Heart right ventricle (tissue), 16 donors: ENCODE results near the gene TMIGD3. TPM values are rescaled to one million over a fixed set of nuclear protein-coding genes. Genes with fewer than 3 reads are reported as not detected.

Source experiments
- ATAC-seq, 8 donors: fragments of 200-7000 bp; cut with Tn5 transposase; one replicate each; pipeline ENCODE4 v1.9.1; 2020; ENCODE audit warnings: mild to moderate bottlenecking in 8 of 8, moderate library complexity in 8 of 8, moderate number of reproducible peaks in 1 of 8
- DNase-seq, 2 donors: peaks; one replicate each; pipeline ENCODE4 v3.0.0-alpha.2; 2020
- H3K27ac ChIP-seq, 10 donors: fragments of 200-600 bp; sonication (generic) in 2 of 10; one replicate each; pipeline versions ENCODE4 v1.5.0 to v1.8.0; 2020 to 2022; ENCODE audit warnings: mild to moderate bottlenecking in 3 of 10
- H3K27me3 ChIP-seq, 7 donors: fragments of 200-600 bp; one replicate each; pipeline ENCODE4 v1.8.0; 2021 to 2022; ENCODE audit warnings: mild to moderate bottlenecking in 2 of 7
- H3K36me3 ChIP-seq, 9 donors: fragments of 200-600 bp; sonication (generic) in 1 of 9; one replicate each; pipeline versions ENCODE4 v1.5.0 to v1.8.0; 2020 to 2022; ENCODE audit warnings: mild to moderate bottlenecking in 2 of 9
- H3K4me1 ChIP-seq, 9 donors: fragments of 200-600 bp; sonication (generic) in 1 of 9; one replicate each; pipeline versions ENCODE4 v1.5.0 to v1.8.0; 2020 to 2022; ENCODE audit warnings: mild to moderate bottlenecking in 4 of 9
- H3K4me3 ChIP-seq, 10 donors: fragments of 200-600 bp; sonication (generic) in 2 of 10; one replicate each; pipeline versions ENCODE4 v1.5.0 to v1.8.0; 2020 to 2022; ENCODE audit warnings: mild to moderate bottlenecking in 7 of 10, moderate library complexity in 2 of 10
- H3K9me3 ChIP-seq, 11 donors: fragments of 200-600 bp in 10 of 11; sonication (generic) in 2 of 11; one replicate each; pipeline versions ENCODE4 v1.5.0 to v1.8.0; 2013 to 2022; ENCODE audit warnings: mild to moderate bottlenecking in 2 of 11, control low read depth in 1 of 11, moderate library complexity in 1 of 11
- CTCF ChIP-seq, 9 donors: fragments of 200-600 bp; sonication (generic) in 2 of 9; IDR thresholded peaks; one replicate each; pipeline versions ENCODE4 v1.5.0 to v1.8.0; 2021 to 2022; ENCODE audit warnings: antibody characterized with exemption in 9 of 9, mild to moderate bottlenecking in 5 of 9, moderate library complexity in 1 of 9
- WGBS, 2 donors: extraction: QIAGEN DNeasy Blood & Tissue Kit; methylation state at CpG; one replicate each; pipeline ENCODE4 v1.1.7; 2013; ENCODE audit warnings: inconsistent platforms in 1 of 2; 5-methylcytosine and 5-hydroxymethylcytosine counted together
- intact Hi-C, 10 donors: fragments of 100-400 bp; cut with DNase I; formaldehyde crosslinking; loops; one replicate each; pipeline versions ENCODE4 v1.11.1 to v1.14.2; 2022
- polyA plus RNA-seq, 2 donors: library from polyadenylated mRNA; stranded (reverse); fragments of 200-250 nt; gene quantifications; one replicate each; pipeline ENCODE4 v1.2.3, GENCODE V29; 2013
- total RNA-seq, 10 donors: library from RNA; stranded (reverse); fragmentation: NEBNext Ultra II Directional in 3 of 10; extraction: Animal tissue kit (Norgen Biotek cat#: 25700) in 3 of 10; gene quantifications; one replicate each; pipeline versions ENCODE4 v1.2.1 to v1.2.4, GENCODE V29; 2021 to 2023
- donor health status: Arrhythmogenic right ventricular cardiomyopathy.
- donor health status: ischemic (EF 13 %, LVEDD 7.1; RV severe dilation, severe dysfunction).
- donor health status: healthy with polysubstance abuse.
- donor health status: DM: no; HTN: yes; CAD: no.
- donor health status: DM: no; HTN: no; CAD: no.
- donor health status: ischemic (EF 25% LVEDD 6.9; RV normal size, moderate dysfunction).
- donor health status: ischemic (EF 25% LVEDD 5.7; RV mildly dilated, moderate dysfunction).
- donor health status: healthy.
- donor health status: DM: yes; HTN: yes; CAD: no.
- donor health status: Ischemic cardiomyopathy.
- donor health status: ischemic (EF 35%, LVEDD 5.7; RV mildly dilated, moderate dysfunction).
- donor health status: nonischemic (EF 11% LVEDD 7.7; RV severe dilation, severe dysfunction).
- donor health status: DM: yes; HTN: yes; CAD: no.
- donor health status: PGD.
- donor health status: ischemic (EF 29% LVEDD 5.4; RV normal size, mild dysfunction).
- donor health status: nonischemic (EF 23%, LVEDD 6.1; RV moderate dilation, normal function).

The TMIGD3 gene
- total and polyA plus RNA-seq, 12 donors, result 0.43 to 6.2 (median 1.4) TPM; not detected in 5

DNA sequence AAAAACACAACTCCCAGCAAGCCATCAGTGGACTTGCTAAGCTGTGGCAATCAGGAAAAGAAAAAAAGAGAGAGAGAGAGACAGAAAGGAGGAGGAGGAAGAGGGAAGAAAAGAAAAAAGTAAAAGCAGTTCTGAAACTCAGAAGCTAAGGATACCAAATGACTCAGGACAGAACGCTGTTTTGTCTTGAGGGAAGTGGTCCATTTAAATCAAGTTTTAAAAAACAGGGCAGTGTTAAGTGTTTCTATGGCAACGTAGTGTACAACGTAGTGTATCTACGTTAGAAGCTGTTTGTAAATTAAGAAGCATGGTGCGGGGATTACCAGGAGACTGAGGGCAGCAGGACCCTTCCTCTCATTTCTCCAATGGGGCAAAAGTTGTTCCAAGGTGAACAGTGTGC, 5.8 kb downstream of the TMIGD3 start:
- peaks cover 0 to 33% (median 0%) of the 10 kb centered on the region in 9 donors for H3K4me1 ChIP-seq
- peak in 1 of 8 donors; percentile 20 for ATAC-seq
- no peak for DNase-seq
- no peak for TF ChIP-seq CTCF (IDR thresholded peaks at IDR 0.05)
- no peaks in the 10 kb centered on the region for H3K36me3 ChIP-seq
- peak overlapping the region in 1 of 10 donors; percentile 18 for H3K27ac ChIP-seq
- peaks cover 0 to 9% (median 0%) of the 10 kb centered on the region in 11 donors for H3K9me3 ChIP-seq
- H3K27me3 ChIP-seq, result no peaks in the 10 kb centered on the region
- no peak overlapping the region for H3K4me3 ChIP-seq
- WGBS, 2 donors, result 73 to 80% methylated on average over 5 of the region's 5 CpGs
- intact Hi-C loops, result no loop called here

GRCh38 chr1:111496398-111496797, 7.0 kb downstream of the TMIGD3 start:
- Histone ChIP-seq H3K9me3 (peaks cover 0 to 9% (median 0%) of the 10 kb centered on the region in 11 donors), H3K4me3 (no peak overlapping the region), H3K27me3 (no peaks in the 10 kb centered on the region), H3K27ac (no peak overlapping the region), H3K36me3 (no peaks in the 10 kb centered on the region), H3K4me1 (peaks cover 0 to 34% (median 0%) of the 10 kb centered on the region in 9 donors)
- WGBS, 2 donors, result 86% methylated on average over 4 of the region's 4 CpGs
- DNase-seq, result no peak
- no peak for ATAC-seq
- intact Hi-C loops, result no loop called here
- no peak for TF ChIP-seq CTCF (IDR thresholded peaks at IDR 0.05)

DNA sequence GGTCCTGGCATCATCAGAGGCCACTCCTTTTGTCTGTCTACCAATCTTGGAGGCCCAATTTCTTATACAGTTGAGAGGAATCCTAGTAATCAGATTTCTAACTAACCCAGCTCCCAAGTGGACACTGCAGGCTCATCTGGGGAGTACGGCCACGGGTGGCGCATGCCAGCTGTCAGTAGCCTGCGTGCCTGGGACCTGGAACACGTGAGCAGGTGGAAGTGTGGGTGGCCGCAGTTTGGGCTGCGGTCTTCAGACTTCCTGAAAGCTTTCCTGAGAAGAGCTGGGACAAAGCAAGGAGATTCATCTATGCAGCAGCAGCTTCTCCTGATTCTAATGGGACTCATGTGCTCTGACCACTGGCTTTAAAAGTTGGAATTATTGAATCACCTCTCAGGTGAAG, 12.4 kb downstream of the TMIGD3 start:
- Histone ChIP-seq H3K4me1 (peaks cover 0 to 53% (median 0%) of the 10 kb centered on the region in 9 donors), H3K36me3 (no peaks in the 10 kb centered on the region), H3K4me3 (no peak overlapping the region), H3K27me3 (peaks cover 0 to 7% (median 0%) of the 10 kb centered on the region in 7 donors), H3K9me3 (peaks cover 0 to under 1% (median 0%) of the 10 kb centered on the region in 11 donors), H3K27ac (peak overlapping the region in 1 of 10 donors; percentile 83)
- intact Hi-C loops, result no loop called here
- ATAC-seq (no peak), DNase-seq (no peak)
- TF ChIP-seq CTCF (IDR thresholded peaks at IDR 0.05), result no peak
- 89 to 93% methylated on average over 7 of the region's 7 CpGs for WGBS, 2 donors

GRCh38 chr1:111490220-111490619, 13.2 kb downstream of the TMIGD3 start:
- DNase-seq (no peak), ATAC-seq (no peak)
- intact Hi-C loops, result no loop called here
- WGBS, 2 donors, result 89 to 92% methylated on average over 4 of the region's 4 CpGs
- Histone ChIP-seq H3K27me3 (peaks cover 0 to 7% (median 0%) of the 10 kb centered on the region in 7 donors), H3K4me1 (peaks cover 0 to 56% (median 0%) of the 10 kb centered on the region in 9 donors), H3K36me3 (no peaks in the 10 kb centered on the region), H3K27ac (peak overlapping the region in 2 of 10 donors; percentile 10 to 83), H3K9me3 (no peaks in the 10 kb centered on the region), H3K4me3 (no peak overlapping the region)
- no peak for TF ChIP-seq CTCF (IDR thresholded peaks at IDR 0.05)
